HCT116 (cell line): ENCODE data around the gene DPH1. TPM values are rescaled to one million over a fixed set of nuclear protein-coding genes. Genes with fewer than 3 reads are reported as not detected.

Source experiments
- ATAC-seq: fragments of 200-7000 bp; cut with Tn5 transposase; 2 replicates; pipeline ENCODE4 v1.9.1; 2020; ENCODE audit warnings: mild to moderate bottlenecking, moderate library complexity
- BruUV-seq: library from RNA; stranded (reverse); fragments of 400-500 nt; replicated peaks from 2 replicates; lab custom pipeline; 2021; lab: Mats Ljungman, UMichigan
- CTCF ChIA-PET: fragments of 300-600 bp; sonication (Branson Sonifier 250); formaldehyde crosslinking; loops from one replicate; lab custom pipeline; 2021; ENCODE audit warnings: antibody characterized with exemption; lab: Charles Lee
- POLR2A ChIA-PET: fragments of 300-600, 350-600 bp; sonication (Branson Sonifier 250); formaldehyde crosslinking; loops from one replicate; lab custom pipeline; 2021; ENCODE audit warnings: antibody characterized with exemption; lab: Charles Lee
- RAD21 ChIA-PET, 2 experiments: fragments of 300-600 bp; sonication (Branson Sonifier 250); formaldehyde crosslinking; loops; one replicate each; lab custom pipeline; 2023; ENCODE audit warnings: low total read pairs in 2 of 2; ENCODE audit not compliant: uncharacterized antibody in 2 of 2, unreplicated experiment in 2 of 2, low non-redundant PET in 1 of 2; lab: Charles Lee
- DNase-seq: peaks from one replicate; pipeline ENCODE4 v3.0.0-alpha.2; 2010; ENCODE audit warnings: low read depth, low spot score
- H2AFZ ChIP-seq: fragments of 200-600 bp; shearing (Covaris generic), sonication (generic); 2 replicates; pipeline ENCODE4 v1.6.1; 2017; ENCODE audit warnings: low read depth, mixed run types, mixed read lengths, antibody characterized with exemption, low read length; ENCODE audit not compliant: poor library complexity, severe bottlenecking
- H3K27ac ChIP-seq: 2 replicates; pipeline ENCODE4 v1.5.1; 2012; ENCODE audit warnings: low read depth, low read length
- H3K27me3 ChIP-seq: fragments of 200-600 bp; sonication (generic); 2 replicates; pipeline ENCODE4 v1.6.1; 2016; ENCODE audit warnings: mixed run types, low read length, mixed read lengths; ENCODE audit not compliant: insufficient read depth
- H3K36me3 ChIP-seq, 2 experiments: fragments of 200-500 bp in 1 of 2; fragments of 200-600 bp in 1 of 2; sonication (Bioruptor generic) in 1 of 2; sonication (generic) in 1 of 2; 2 replicates each; pipeline versions ENCODE4 v1.5.1 to v1.6.1; 2014 to 2016; ENCODE audit warnings: low read length in 2 of 2, inconsistent platforms in 1 of 2, mixed read lengths in 1 of 2, mixed run types in 1 of 2; ENCODE audit not compliant: insufficient read depth in 2 of 2, control insufficient read depth in 1 of 2
- H3K4me1 ChIP-seq, 2 experiments: fragments of 200-600 bp in 1 of 2; sonication (generic) in 1 of 2; 2 replicates each; pipeline versions ENCODE4 v1.5.1 to v1.6.1; 2012 to 2017; ENCODE audit warnings: low read length in 2 of 2, inconsistent platforms in 1 of 2, mild to moderate bottlenecking in 1 of 2, mixed read lengths in 1 of 2, mixed run types in 1 of 2, moderate library complexity in 1 of 2; ENCODE audit not compliant: insufficient read depth in 2 of 2, control insufficient read depth in 1 of 2
- H3K4me2 ChIP-seq: fragments of 200-600 bp; sonication (generic); 2 replicates; pipeline ENCODE4 v1.6.1; 2017; ENCODE audit warnings: mixed run types, low read length, mixed read lengths
- H3K4me3 ChIP-seq, 2 experiments: fragments of 200-600 bp in 1 of 2; sonication (generic) in 1 of 2; replicated peaks in 1 of 2; 2 replicates each; pipeline ENCODE4 v1.5.1; 2011 to 2016; ENCODE audit warnings: low read length in 2 of 2, control low read depth in 1 of 2, low read depth in 1 of 2, mild to moderate bottlenecking in 1 of 2, mixed read lengths in 1 of 2, mixed run types in 1 of 2
- H3K79me2 ChIP-seq: fragments of 200-600 bp; sonication (generic); 2 replicates; pipeline ENCODE4 v1.6.1; 2017; ENCODE audit warnings: mild to moderate bottlenecking, mixed run types, low read length, moderate library complexity, mixed read lengths; ENCODE audit not compliant: insufficient read depth
- H3K9ac ChIP-seq: fragments of 200-600 bp; sonication (generic); 2 replicates; pipeline ENCODE4 v1.6.1; 2016; ENCODE audit warnings: low read length, mixed read lengths
- H3K9me2 ChIP-seq: fragments of 200-600 bp; sonication (generic), shearing (Covaris generic); 2 replicates; pipeline ENCODE4 v1.6.1; 2017; ENCODE audit warnings: mixed run types, mild to moderate bottlenecking, moderate library complexity; ENCODE audit not compliant: insufficient read depth
- H3K9me3 ChIP-seq, 2 experiments: fragments of 200-500 bp in 1 of 2; fragments of 200-600 bp in 1 of 2; sonication (Bioruptor generic) in 1 of 2; sonication (generic) in 1 of 2; 2 replicates each; pipeline ENCODE4 v1.6.1; 2014 to 2017; ENCODE audit warnings: low read length in 2 of 2, mixed read lengths in 2 of 2, inconsistent platforms in 1 of 2, low read depth in 1 of 2, mild to moderate bottlenecking in 1 of 2, mixed run types in 1 of 2, moderate library complexity in 1 of 2; ENCODE audit not compliant: control insufficient read depth in 1 of 2, insufficient read depth in 1 of 2
- H4K20me1 ChIP-seq: fragments of 200-600 bp; sonication (generic), shearing (Covaris generic); 2 replicates; pipeline ENCODE4 v1.6.1; 2017; ENCODE audit warnings: mixed run types, mild to moderate bottlenecking, moderate library complexity; ENCODE audit not compliant: insufficient read depth
- ATF3 ChIP-seq: IDR thresholded peaks from 2 replicates; pipeline ENCODE4 v1.6.1; 2012
- CEBPB ChIP-seq: IDR thresholded peaks from 2 replicates; pipeline ENCODE4 v1.6.1; 2012; ENCODE audit warnings: low read depth
- CTCF ChIP-seq, 3 experiments: fragments of 200-600 bp in 1 of 3; sonication (generic) in 1 of 3; IDR thresholded peaks in 2 of 3; conservative IDR thresholded peaks in 1 of 3; 2 replicates each; pipeline ENCODE4 v1.5.1; 2012 to 2017; ENCODE audit warnings: low read depth in 2 of 3, low read length in 2 of 3, antibody characterized with exemption in 1 of 3, borderline replicate concordance in 1 of 3, control low read depth in 1 of 3, mild to moderate bottlenecking in 1 of 3, mixed read lengths in 1 of 3, mixed run types in 1 of 3, moderate library complexity in 1 of 3; ENCODE audit not compliant: insufficient read depth in 1 of 3
- EGR1 ChIP-seq: IDR thresholded peaks from 2 replicates; pipeline ENCODE4 v1.6.1; 2012; ENCODE audit warnings: low read depth
- ELF1 ChIP-seq: IDR thresholded peaks from 2 replicates; pipeline ENCODE4 v1.6.1; 2012; ENCODE audit warnings: low read depth, borderline replicate concordance
- JUND ChIP-seq: IDR thresholded peaks from 2 replicates; pipeline ENCODE4 v1.6.1; 2012
- MAX ChIP-seq: IDR thresholded peaks from 2 replicates; pipeline ENCODE4 v1.6.1; 2012
- POLR2A ChIP-seq: IDR thresholded peaks from 2 replicates; pipeline ENCODE4 v1.7.0; 2011; ENCODE audit warnings: borderline replicate concordance; ENCODE audit not compliant: insufficient read depth, insufficient read length; ENCODE audit errors: extremely low read depth
- POLR2AphosphoS5 ChIP-seq: IDR thresholded peaks from 2 replicates; pipeline ENCODE4 v1.6.1; 2011; ENCODE audit warnings: mild to moderate bottlenecking, low read depth, low read length, moderate library complexity
- RAD21 ChIP-seq: IDR thresholded peaks from 2 replicates; pipeline ENCODE4 v1.6.1; 2012; ENCODE audit warnings: low read depth, mild to moderate bottlenecking
- SP1 ChIP-seq: IDR thresholded peaks from 2 replicates; pipeline ENCODE4 v1.6.1; 2012; ENCODE audit warnings: low read depth
- TCF7L2 ChIP-seq: IDR thresholded peaks from 2 replicates; pipeline ENCODE4 v1.7.0; 2011; ENCODE audit warnings: borderline replicate concordance, inconsistent platforms; ENCODE audit not compliant: insufficient read depth, insufficient read length; ENCODE audit errors: extremely low read depth
- YY1 ChIP-seq: IDR thresholded peaks from 2 replicates; pipeline ENCODE4 v1.6.1; 2011; ENCODE audit warnings: low read length, low read depth, moderate library complexity, mild to moderate bottlenecking; ENCODE audit not compliant: insufficient replicate concordance; ENCODE audit errors: extremely low read depth
- ZNF274 ChIP-seq: fragments of 200-500 bp; sonication (Bioruptor generic); IDR thresholded peaks from 2 replicates; pipeline ENCODE4 v1.6.1; 2014; ENCODE audit warnings: mild to moderate bottlenecking, low read depth, low read length, inconsistent platforms
- intact Hi-C: fragments of 100-400 bp; cut with micrococcal nuclease; formaldehyde crosslinking; loops from 2 replicates; pipeline ENCODE4 v1.10.0; 2022
- total RNA-seq: library from RNA; stranded (reverse); gene quantifications from one replicate; pipeline ENCODE4 v1.2.1, GENCODE V29; 2021; ENCODE audit not compliant: unreplicated experiment

DPH1 gene
- total RNA-seq, 1 experiment from 2014 or later = 47.2 TPM

GRCh38 chr17:2059547-2060384, 29.8 kb downstream of the DPH1 start:
- no peak overlapping the region for H3K4me3 ChIP-seq
- no peak for DNase-seq
- no peak overlapping the region for H3K9ac ChIP-seq
- H4K20me1 ChIP-seq = no peaks in the 10 kb centered on the region
- no peak overlapping the region for H2AFZ ChIP-seq
- TF ChIP-seq ZNF274 (no peak), TCF7L2 (no peak), MAX (no peak), YY1 (no peak), ELF1 (no peak), ATF3 (no peak)
- H3K4me2 ChIP-seq = no peak overlapping the region
- H3K27me3 ChIP-seq = no peaks in the 10 kb centered on the region
- no peaks in the 10 kb centered on the region for H3K9me2 ChIP-seq
- BruUV-seq = no TSS peak
- POLR2A ChIA-PET = no interaction called here
- intact Hi-C loops = no loop called here
- RAD21 ChIA-PET = interaction anchor here in 1 of 2 experiments (2.1 kb wide), 1 partner anchor 185 kb away, joined by 21 read pairs; no protein-coding TSS in a partner anchor
- CTCF ChIA-PET = interaction anchor here (1.2 to 8.0 kb wide), 3 partner anchors 84 to 185 kb away, joined by 5 to 200 read pairs (median 12); no protein-coding TSS in a partner anchor
- no peak overlapping the region for H3K27ac ChIP-seq
- no peaks in the 10 kb centered on the region for H3K9me3 ChIP-seq
- peaks cover 0 to 21% of the 10 kb centered on the region in 2 experiments; a peak in 3 of 4 replicates for H3K4me1 ChIP-seq
- no peaks in the 10 kb centered on the region for H3K36me3 ChIP-seq
- H3K79me2 ChIP-seq = no peaks in the 10 kb centered on the region
- ATAC-seq = no peak

- ChIA-PET RAD21 (no interaction called here), CTCF (interaction anchor here (2.3 to 8.0 kb wide), 2 partner anchors 172 to 185 kb away, joined by 12 to 200 read pairs; no protein-coding TSS in a partner anchor), POLR2A (no interaction called here)
- no peak for ATAC-seq
- Histone ChIP-seq H3K4me2 (no peak overlapping the region), H4K20me1 (no peaks in the 10 kb centered on the region), H2AFZ (no peak overlapping the region), H3K79me2 (no peaks in the 10 kb centered on the region), H3K27me3 (no peaks in the 10 kb centered on the region), H3K9me2 (no peaks in the 10 kb centered on the region), H3K9me3 (no peaks in the 10 kb centered on the region), H3K27ac (no peak overlapping the region), H3K4me1 (peaks cover 0 to 16% of the 10 kb centered on the region in 2 experiments; a peak in 3 of 4 replicates), H3K4me3 (no peak overlapping the region), H3K9ac (no peak overlapping the region), H3K36me3 (no peaks in the 10 kb centered on the region)
- BruUV-seq = no TSS peak
- intact Hi-C loops = no loop called here
- no peak for DNase-seq
- TF ChIP-seq POLR2A (no peak), ZNF274 (no peak), JUND (no peak), CTCF (IDR thresholded peaks at IDR 0.05 in 2 of 3, conservative IDR thresholded peaks at IDR 0.05 in 1 of 3; ENCODE audit: borderline replicate concordance in 1 of 3, insufficient read depth in 1 of 3, low read depth in 2 of 3, low read length in 2 of 3) (no peak), POLR2AphosphoS5 (no peak), SP1 (no peak), RAD21 (no peak), CEBPB (no peak), TCF7L2 (no peak), EGR1 (no peak), YY1 (no peak)
Measured at GRCh38 chr17:2060385-2060658, 30.4 kb downstream of the DPH1 start.
